HepG2 (cell line): Measurements from ENCODE around the gene KLHDC2. TPM values are rescaled to one million over a fixed set of nuclear protein-coding genes. Genes with fewer than 3 reads are reported as not detected.
A peak's percentile ranks its signal among the peaks of the same experiment; 100 is the strongest.

ENCODE experiments used
- BHLHE40 ChIP-seq: IDR thresholded peaks from 2 replicates; pipeline ENCODE4 v1.6.1; 2011; ENCODE audit warnings: low read length, improper control_type of control experiment
- FOXA3 ChIP-seq: IDR thresholded peaks from 2 replicates; pipeline ENCODE4 v1.6.1; 2016; ENCODE audit warnings: missing genetic modification reagents, missing compliant biosample characterization
- GABPA ChIP-seq, 2 experiments: IDR thresholded peaks; 2 replicates each; pipeline ENCODE4 v1.6.1; 2011 to 2016; ENCODE audit warnings: low read depth in 2 of 2, low read length in 1 of 2, missing biosample characterization in 1 of 2, missing genetic modification characterization in 1 of 2
- HIVEP1 ChIP-seq: sonication (generic); formaldehyde crosslinking; IDR thresholded peaks from 2 replicates; pipeline ENCODE4 v1.4.0; 2020; ENCODE audit warnings: mild to moderate bottlenecking, missing genetic modification reagents
- IRF2 ChIP-seq: IDR thresholded peaks from 2 replicates; pipeline ENCODE4 v1.6.1; 2018; ENCODE audit warnings: missing genetic modification reagents, missing compliant biosample characterization
- KDM3A ChIP-seq: IDR thresholded peaks from 2 replicates; pipeline ENCODE4 v1.6.1; 2018; ENCODE audit warnings: low read depth, missing compliant biosample characterization
- MZF1 ChIP-seq: sonication (generic); formaldehyde crosslinking; IDR thresholded peaks from 2 replicates; pipeline ENCODE4 v1.8.1; 2023; ENCODE audit warnings: mild to moderate bottlenecking, missing genetic modification reagents, borderline replicate concordance
- PAF1 ChIP-seq: IDR thresholded peaks from 2 replicates; pipeline ENCODE4 v1.6.1; 2016; ENCODE audit warnings: missing genetic modification reagents, missing compliant biosample characterization
- SALL1 ChIP-seq: sonication (generic); formaldehyde crosslinking; IDR thresholded peaks from 2 replicates; pipeline ENCODE4 v1.8.0; 2022; ENCODE audit warnings: mild to moderate bottlenecking, missing genetic modification reagents
- SNAI1 ChIP-seq: sonication (generic); formaldehyde crosslinking; IDR thresholded peaks from 2 replicates; pipeline ENCODE4 v1.5.0; 2020; ENCODE audit warnings: mild to moderate bottlenecking, missing genetic modification reagents, borderline replicate concordance
- ZNF225 ChIP-seq: sonication (generic); formaldehyde crosslinking; IDR thresholded peaks from 2 replicates; pipeline ENCODE4 v1.4.0; 2020; ENCODE audit warnings: mild to moderate bottlenecking, missing genetic modification reagents
- ZNF331 ChIP-seq: sonication (generic); formaldehyde crosslinking; IDR thresholded peaks from 2 replicates; pipeline ENCODE4 v1.4.0; 2020; ENCODE audit warnings: missing genetic modification reagents
- ZNF749 ChIP-seq: sonication (generic); formaldehyde crosslinking; IDR thresholded peaks from 2 replicates; pipeline ENCODE4 v1.8.0; 2022; ENCODE audit warnings: mild to moderate bottlenecking, missing genetic modification reagents, moderate library complexity, borderline replicate concordance
- polyA plus RNA-seq, 8 experiments: library from polyadenylated mRNA; depleted of rRNA in 3 of 8; stranded (reverse) in 7 of 8; unstranded in 1 of 8; fragments of >200 nt; fragmentation: Illumina TruSeq in 4 of 8; extraction: Trizol in 4 of 8; gene quantifications; 2 replicates each; pipeline versions ENCODE4 v1.2.1 to v1.2.3, GENCODE V29; 2011 to 2016; ENCODE audit warnings: low read depth in 4 of 8, missing spikeins in 1 of 8, mixed read lengths in 1 of 8; ENCODE audit not compliant: insufficient read depth in 1 of 8
- total RNA-seq, 5 experiments: library from RNA; depleted of rRNA; stranded (reverse); fragments of >200 nt; fragmentation: Illumina TruSeq; extraction: Trizol; gene quantifications; 2 replicates each; pipeline ENCODE4 v1.2.3, GENCODE V29; 2016; ENCODE audit warnings: low read depth in 1 of 5
- TF ChIP-seq, protein P1 (sequence below): sonication (generic); formaldehyde crosslinking; IDR thresholded peaks from 2 replicates; pipeline ENCODE4 v1.9.0; 2021; ENCODE audit warnings: mild to moderate bottlenecking, missing genetic modification reagents
- TF ChIP-seq, protein P2 (sequence below): IDR thresholded peaks from 2 replicates; pipeline ENCODE4 v1.6.1; 2016; ENCODE audit warnings: missing compliant biosample characterization, missing genetic modification reagents, borderline replicate concordance
- TF ChIP-seq, protein P3 (sequence below): sonication (generic); formaldehyde crosslinking; IDR thresholded peaks from 2 replicates; pipeline ENCODE4 v1.5.0; 2020; ENCODE audit warnings: mild to moderate bottlenecking, missing genetic modification reagents
- TF ChIP-seq, protein P4 (sequence below): sonication (generic); formaldehyde crosslinking; IDR thresholded peaks from 2 replicates; pipeline ENCODE4 v1.4.0; 2020; ENCODE audit warnings: missing genetic modification reagents

The KLHDC2 gene
- total and polyA plus RNA-seq, 2 of the 13 experiments (the other 11 are each of a cell fraction or from before 2014, with no cell fraction given) = 95.5 to 170 TPM

DNA sequence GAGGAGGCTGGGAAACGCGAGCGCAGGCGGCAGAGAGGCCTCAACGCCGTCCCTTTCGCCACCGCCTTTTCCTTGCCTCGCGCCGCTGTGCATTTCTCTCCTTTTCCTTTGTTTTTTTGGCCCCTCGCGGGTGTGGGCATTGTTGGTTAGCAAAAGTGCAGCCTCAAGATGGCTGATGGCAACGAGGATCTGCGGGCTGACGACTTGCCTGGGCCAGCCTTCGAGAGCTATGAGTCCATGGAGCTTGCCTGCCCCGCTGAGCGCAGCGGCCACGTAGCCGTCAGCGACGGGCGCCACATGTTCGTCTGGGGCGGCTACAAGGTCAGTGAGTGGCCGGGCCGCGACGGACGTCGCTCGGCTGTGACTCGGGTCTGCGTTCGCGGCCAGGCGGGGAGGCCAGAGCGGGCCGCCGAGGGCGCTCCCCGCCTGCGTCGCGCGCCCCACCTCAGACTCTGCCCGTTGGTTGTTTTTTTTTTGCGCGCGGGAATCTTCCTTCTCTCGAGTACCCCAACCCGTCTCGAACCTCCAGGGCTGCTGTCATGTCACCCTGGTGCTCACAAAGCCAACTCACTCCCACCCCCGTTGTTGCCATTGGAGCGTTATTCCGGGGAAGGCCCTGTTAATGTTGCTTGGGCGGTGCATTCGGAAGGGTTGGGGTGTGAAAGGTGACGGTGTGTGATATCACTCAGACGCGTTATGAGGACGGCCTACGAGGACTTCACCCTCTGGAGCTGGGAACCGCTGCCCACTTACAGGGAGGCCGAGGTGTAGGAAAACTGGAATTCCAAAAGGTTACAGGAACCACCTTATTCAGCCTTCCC is 558 bp downstream of the KLHDC2 start (continued):
- TF ChIP-seq, protein P1, sequence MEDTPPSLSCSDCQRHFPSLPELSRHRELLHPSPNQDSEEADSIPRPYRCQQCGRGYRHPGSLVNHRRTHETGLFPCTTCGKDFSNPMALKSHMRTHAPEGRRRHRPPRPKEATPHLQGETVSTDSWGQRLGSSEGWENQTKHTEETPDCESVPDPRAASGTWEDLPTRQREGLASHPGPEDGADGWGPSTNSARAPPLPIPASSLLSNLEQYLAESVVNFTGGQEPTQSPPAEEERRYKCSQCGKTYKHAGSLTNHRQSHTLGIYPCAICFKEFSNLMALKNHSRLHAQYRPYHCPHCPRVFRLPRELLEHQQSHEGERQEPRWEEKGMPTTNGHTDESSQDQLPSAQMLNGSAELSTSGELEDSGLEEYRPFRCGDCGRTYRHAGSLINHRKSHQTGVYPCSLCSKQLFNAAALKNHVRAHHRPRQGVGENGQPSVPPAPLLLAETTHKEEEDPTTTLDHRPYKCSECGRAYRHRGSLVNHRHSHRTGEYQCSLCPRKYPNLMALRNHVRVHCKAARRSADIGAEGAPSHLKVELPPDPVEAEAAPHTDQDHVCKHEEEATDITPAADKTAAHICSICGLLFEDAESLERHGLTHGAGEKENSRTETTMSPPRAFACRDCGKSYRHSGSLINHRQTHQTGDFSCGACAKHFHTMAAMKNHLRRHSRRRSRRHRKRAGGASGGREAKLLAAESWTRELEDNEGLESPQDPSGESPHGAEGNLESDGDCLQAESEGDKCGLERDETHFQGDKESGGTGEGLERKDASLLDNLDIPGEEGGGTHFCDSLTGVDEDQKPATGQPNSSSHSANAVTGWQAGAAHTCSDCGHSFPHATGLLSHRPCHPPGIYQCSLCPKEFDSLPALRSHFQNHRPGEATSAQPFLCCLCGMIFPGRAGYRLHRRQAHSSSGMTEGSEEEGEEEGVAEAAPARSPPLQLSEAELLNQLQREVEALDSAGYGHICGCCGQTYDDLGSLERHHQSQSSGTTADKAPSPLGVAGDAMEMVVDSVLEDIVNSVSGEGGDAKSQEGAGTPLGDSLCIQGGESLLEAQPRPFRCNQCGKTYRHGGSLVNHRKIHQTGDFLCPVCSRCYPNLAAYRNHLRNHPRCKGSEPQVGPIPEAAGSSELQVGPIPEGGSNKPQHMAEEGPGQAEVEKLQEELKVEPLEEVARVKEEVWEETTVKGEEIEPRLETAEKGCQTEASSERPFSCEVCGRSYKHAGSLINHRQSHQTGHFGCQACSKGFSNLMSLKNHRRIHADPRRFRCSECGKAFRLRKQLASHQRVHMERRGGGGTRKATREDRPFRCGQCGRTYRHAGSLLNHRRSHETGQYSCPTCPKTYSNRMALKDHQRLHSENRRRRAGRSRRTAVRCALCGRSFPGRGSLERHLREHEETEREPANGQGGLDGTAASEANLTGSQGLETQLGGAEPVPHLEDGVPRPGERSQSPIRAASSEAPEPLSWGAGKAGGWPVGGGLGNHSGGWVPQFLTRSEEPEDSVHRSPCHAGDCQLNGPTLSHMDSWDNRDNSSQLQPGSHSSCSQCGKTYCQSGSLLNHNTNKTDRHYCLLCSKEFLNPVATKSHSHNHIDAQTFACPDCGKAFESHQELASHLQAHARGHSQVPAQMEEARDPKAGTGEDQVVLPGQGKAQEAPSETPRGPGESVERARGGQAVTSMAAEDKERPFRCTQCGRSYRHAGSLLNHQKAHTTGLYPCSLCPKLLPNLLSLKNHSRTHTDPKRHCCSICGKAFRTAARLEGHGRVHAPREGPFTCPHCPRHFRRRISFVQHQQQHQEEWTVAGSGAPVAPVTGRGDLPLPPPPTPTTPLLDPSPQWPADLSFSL = no peak
- no peak for TF ChIP-seq GABPA (IDR thresholded peaks at IDR 0.05; ENCODE audit: low read depth, low read length)
- TF ChIP-seq GABPA (CRISPR knock-in tag; IDR thresholded peaks at IDR 0.05; ENCODE audit: low read depth) = peak; percentile 49; the same call in 1 of the 2 replicates
- TF ChIP-seq HIVEP1 (CRISPR knock-in tag) = no peak
- peak; percentile 6; the same call in 1 of the 2 replicates for TF ChIP-seq SALL1 (CRISPR knock-in tag)
- TF ChIP-seq, protein P2, sequence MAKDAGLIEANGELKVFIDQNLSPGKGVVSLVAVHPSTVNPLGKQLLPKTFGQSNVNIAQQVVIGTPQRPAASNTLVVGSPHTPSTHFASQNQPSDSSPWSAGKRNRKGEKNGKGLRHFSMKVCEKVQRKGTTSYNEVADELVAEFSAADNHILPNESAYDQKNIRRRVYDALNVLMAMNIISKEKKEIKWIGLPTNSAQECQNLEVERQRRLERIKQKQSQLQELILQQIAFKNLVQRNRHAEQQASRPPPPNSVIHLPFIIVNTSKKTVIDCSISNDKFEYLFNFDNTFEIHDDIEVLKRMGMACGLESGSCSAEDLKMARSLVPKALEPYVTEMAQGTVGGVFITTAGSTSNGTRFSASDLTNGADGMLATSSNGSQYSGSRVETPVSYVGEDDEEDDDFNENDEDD = no peak
- TF ChIP-seq MZF1 (CRISPR knock-in tag) = no peak
- 0 out of 2 replicates have a peak, but pooled peaks have one; percentile 25 for TF ChIP-seq ZNF749 (CRISPR knock-in tag)
- TF ChIP-seq, protein P3, sequence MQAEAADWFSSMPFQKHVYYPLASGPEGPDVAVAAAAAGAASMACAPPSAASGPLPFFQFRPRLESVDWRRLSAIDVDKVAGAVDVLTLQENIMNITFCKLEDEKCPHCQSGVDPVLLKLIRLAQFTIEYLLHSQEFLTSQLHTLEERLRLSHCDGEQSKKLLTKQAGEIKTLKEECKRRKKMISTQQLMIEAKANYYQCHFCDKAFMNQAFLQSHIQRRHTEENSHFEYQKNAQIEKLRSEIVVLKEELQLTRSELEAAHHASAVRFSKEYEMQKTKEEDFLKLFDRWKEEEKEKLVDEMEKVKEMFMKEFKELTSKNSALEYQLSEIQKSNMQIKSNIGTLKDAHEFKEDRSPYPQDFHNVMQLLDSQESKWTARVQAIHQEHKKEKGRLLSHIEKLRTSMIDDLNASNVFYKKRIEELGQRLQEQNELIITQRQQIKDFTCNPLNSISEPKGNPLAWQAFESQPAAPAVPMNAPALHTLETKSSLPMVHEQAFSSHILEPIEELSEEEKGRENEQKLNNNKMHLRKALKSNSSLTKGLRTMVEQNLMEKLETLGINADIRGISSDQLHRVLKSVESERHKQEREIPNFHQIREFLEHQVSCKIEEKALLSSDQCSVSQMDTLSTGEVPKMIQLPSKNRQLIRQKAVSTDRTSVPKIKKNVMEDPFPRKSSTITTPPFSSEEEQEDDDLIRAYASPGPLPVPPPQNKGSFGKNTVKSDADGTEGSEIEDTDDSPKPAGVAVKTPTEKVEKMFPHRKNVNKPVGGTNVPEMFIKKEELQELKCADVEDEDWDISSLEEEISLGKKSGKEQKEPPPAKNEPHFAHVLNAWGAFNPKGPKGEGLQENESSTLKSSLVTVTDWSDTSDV (CRISPR knock-in tag) = no peak
- no peak for TF ChIP-seq PAF1 (CRISPR knock-in tag)
- no peak for TF ChIP-seq BHLHE40
- TF ChIP-seq, protein P4, sequence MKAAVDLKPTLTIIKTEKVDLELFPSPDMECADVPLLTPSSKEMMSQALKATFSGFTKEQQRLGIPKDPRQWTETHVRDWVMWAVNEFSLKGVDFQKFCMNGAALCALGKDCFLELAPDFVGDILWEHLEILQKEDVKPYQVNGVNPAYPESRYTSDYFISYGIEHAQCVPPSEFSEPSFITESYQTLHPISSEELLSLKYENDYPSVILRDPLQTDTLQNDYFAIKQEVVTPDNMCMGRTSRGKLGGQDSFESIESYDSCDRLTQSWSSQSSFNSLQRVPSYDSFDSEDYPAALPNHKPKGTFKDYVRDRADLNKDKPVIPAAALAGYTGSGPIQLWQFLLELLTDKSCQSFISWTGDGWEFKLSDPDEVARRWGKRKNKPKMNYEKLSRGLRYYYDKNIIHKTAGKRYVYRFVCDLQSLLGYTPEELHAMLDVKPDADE (CRISPR knock-in tag) = no peak; the same call in 1 of the 2 replicates
- no peak; the same call in 1 of the 2 replicates for TF ChIP-seq FOXA3
- TF ChIP-seq ZNF331 (CRISPR knock-in tag) = no peak
- no peak for TF ChIP-seq SNAI1 (CRISPR knock-in tag)
- TF ChIP-seq IRF2 = no peak
- no peak for TF ChIP-seq ZNF225 (CRISPR knock-in tag)
- no peak for TF ChIP-seq KDM3A (CRISPR knock-in tag)
